GM20000 (cell line): ENCODE measurements around the gene GPBP1.
A peak's percentile ranks its signal among the peaks of the same experiment; 100 is the strongest.
"Not testable (repeated sequence)": the region's sequence is repeated elsewhere in the genome, so short reads cannot be mapped to it uniquely, and the experiment has no call there.

Experiments used
- DNase-seq: peaks from one replicate; pipeline ENCODE4 v3.0.0; 2012; ENCODE audit warnings: low spot score
- TF ChIP-seq, protein P1 (sequence below): IDR thresholded peaks from 2 replicates; pipeline ENCODE4 v1.5.1; 2012; ENCODE audit warnings: mild to moderate bottlenecking, control low read depth; ENCODE audit errors: extremely low read depth, missing control alignments

Gene GPBP1

DNA sequence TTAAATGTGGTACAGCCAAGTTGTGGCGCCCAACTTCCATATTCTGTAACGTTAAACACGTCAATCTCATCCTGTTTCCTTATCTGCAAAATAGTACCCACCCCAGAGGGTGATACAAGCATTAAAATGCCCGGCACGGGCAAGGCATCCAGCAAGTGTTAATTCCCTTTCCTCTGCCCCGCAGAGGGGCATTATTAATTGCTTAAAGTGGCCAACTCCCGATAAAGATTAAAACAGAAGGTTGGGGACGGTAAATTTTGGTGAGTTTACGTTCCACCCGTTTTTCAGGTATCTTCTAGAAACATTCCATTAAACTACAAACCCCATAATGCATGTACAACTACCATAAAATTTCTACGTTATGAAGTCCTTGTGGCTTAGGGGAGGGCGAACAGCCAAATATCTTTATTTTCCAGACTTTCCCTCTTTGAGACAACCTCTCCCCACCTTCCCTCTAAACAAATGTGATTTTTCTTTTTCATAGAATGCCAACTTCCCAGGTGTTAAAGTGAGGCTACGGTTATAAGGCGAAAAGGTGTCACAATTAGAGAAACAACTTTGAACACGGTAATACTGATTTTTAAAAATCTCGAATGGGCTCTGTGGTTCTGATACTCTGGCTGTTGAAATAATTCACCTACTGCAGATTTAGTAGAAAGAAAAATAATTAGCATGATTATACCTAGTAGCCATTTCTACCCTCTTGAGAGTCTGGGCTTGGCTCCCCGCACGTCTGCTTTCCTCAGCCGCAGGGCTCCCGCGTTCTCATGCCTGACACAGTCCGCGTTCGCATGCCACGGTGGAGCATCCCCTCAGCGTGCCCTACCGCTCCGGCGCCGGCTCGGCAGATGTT is 1.2 kb upstream of the GPBP1 start:
- no peak for DNase-seq
- TF ChIP-seq, protein P1, sequence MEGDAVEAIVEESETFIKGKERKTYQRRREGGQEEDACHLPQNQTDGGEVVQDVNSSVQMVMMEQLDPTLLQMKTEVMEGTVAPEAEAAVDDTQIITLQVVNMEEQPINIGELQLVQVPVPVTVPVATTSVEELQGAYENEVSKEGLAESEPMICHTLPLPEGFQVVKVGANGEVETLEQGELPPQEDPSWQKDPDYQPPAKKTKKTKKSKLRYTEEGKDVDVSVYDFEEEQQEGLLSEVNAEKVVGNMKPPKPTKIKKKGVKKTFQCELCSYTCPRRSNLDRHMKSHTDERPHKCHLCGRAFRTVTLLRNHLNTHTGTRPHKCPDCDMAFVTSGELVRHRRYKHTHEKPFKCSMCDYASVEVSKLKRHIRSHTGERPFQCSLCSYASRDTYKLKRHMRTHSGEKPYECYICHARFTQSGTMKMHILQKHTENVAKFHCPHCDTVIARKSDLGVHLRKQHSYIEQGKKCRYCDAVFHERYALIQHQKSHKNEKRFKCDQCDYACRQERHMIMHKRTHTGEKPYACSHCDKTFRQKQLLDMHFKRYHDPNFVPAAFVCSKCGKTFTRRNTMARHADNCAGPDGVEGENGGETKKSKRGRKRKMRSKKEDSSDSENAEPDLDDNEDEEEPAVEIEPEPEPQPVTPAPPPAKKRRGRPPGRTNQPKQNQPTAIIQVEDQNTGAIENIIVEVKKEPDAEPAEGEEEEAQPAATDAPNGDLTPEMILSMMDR, result no peak

DNA sequence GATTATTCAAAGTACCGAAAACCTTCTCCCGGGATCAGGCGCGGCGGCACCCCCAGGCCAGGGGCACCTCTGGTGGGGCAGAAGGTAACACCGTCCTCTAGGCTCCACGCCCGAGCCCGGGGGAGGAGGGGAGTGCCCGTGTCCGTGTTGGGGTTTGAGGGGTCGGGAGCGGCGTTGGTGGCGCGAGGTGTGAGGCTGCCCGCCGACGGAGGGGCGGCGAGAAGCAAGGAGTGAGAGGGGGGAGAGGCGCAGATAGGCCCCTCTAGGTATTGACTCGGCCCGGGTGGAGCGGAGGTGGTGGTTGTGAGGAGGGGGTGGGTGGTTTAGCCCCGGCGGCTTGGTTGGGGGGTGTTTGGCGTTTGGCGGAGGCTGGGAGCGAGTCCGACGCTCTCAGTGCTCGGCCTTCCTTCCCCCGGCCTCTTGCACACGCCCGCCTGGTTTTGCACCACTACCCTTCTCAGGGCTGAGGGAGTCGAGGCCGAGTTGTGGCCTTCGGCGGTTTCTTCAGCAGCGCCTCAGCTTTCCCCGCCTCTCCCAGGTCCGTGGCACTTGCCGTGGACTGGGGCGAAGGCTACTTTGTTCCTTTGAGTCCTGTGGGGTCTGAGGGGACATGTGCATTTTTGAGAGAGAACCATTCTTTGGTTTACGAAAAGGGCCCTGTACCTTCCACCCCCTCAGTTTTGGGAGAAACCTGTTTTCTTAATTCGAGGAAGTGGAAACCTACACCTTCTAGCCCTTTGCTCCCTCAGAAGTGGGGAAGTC is 450 bp downstream of the GPBP1 start:
- no peak for DNase-seq
- TF ChIP-seq, protein P1, result no peak

DNA sequence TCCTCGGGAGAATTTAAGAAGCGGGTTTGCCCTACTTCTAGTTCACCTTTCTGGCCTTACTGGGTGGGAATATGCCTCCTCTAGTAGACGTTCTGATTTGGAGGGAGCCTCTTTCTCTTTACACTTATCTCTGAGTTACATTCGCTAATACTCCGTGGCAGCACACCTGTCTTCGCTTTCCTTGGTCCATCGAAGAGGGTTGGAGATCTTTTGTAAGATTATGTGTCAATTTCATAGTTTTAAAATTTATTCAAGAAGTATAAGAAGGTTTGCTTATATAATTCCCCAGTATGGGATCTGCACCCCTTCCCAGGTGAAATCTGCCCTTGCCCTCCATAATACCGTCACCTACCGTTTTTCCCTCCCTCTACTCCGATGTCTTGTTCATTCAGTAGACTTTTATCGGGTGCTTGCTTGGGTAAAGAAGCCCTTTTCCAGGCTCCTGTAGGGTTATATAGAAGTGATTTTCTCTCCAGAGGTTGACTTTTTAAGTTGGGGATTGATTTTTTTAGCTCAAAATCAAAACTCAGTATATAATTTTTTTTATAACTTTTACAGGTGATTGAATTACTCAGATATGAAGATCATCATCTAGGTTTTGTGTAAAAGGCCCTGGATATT is 1.1 kb downstream of the GPBP1 start:
- DNase-seq, result no peak
- TF ChIP-seq, protein P1, result no peak

DNA sequence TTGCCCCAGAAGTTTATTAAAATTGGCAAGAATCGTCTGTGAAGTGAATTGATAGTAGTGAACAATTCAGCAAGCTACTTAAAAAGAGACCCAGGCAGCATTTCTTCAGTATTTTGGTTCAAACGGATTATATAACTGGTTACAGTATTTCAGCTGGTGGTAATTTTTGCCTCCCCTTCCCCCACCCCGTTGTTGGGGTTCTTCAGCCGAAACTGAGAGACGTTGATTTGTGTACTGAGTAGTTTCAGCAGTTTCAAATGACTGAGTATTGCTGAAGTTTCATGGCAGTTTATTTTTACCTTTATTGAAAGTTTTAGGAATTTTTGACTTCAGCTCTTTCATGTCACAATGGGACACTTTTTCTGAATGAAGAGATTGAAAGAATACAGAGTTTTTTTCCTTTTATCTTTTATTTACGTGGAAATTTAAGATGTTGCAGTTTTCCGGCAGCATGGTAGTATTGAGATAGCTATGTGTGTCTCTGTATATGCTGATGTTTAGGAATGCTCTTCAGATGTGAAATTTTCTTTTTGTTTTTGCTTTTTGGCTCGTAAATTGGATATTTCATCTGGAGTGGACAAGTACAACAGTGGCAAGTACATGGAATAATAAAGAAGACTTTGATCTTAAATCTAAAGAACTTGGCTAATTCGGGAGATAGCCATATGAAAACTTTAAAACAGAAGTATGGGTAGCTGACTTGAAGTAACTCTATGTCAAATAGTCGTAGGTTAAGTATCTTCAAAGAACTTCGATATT is 1.9 kb downstream of the GPBP1 start:
- TF ChIP-seq, protein P1, result no peak
- DNase-seq, result peak; percentile 45

DNA sequence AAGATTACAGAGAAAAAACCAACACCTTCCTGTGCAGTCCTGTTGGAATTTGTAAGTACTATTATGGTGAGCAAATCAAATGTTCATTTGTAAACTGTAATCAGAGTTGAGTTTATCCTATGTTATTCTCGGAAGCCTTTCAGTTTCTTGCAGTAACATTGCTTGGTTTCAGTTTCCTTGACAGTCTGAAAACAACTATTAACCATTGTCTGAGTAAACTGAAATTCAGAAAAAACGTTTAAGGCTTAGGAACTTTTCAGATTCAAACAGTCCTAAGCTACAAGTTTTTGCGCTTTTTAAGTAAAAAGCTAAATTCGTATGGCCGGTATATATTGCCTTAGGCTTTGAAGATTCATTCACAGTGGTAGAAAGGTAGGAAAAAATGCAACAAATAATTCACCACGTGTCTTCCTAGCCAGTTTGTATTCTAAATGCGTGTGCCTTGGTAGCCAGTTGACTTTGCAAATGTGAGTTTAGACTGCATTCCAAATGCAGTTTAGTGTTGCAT is 2.5 kb downstream of the GPBP1 start:
- TF ChIP-seq, protein P1, result no peak
- DNase-seq, result no peak

DNA sequence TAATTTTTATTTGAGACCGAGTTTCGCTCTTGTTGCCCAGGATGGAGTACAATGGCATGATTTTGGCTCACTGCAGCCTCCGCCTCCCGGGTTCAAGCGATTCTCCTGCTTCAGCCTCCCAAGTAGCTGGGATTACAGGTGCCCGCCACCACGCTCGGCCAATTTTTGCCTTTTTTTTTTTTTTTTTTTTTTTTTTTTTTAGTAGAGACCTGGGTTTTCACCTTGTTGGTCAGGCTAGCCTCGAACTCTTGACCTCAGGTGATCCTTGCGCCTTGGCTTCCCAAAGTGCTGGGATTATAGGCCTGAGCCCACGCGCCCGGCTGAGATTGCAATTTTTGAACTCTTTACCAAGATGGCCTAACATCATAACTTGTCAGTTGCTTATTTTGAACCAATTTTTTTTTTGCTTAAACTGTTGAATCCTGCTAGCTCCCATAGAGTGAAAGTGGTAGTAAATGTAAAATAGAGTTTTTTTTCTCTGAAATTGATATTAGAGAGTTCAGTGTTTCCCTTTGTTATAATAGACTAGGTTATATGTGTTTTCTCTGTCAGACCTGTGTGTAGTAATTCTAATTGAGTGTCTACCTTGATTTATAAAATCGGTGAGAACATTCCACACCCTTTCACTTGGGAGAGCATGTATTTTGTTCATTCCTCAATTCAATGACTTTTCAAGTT is 3.8 kb downstream of the GPBP1 start:
- TF ChIP-seq, protein P1, result no peak
- DNase-seq, result no peak

DNA sequence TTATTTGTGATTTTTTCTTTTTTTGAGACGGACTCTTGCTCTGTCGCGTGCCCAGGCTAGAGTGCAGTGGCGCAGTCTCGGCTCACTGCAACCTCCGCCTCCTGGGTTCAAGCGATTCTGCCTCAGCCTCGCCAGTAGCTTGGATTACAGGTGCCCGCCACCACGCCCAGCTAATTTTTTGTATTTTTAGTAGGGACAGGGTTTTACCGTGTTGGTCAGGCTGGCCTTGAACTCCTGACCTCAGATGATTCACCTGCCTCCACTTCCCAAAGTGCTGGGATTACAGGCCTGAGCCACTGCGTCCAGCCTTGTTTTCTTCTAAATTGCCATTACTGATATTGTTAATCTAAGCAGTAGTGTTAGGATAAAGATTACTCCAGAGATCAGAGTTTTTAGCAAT is 4.4 kb downstream of the GPBP1 start:
- not testable (repeated sequence) for DNase-seq
